Pons (tissue), 1 donor: Measurements from ENCODE around the gene MBOAT2.

ENCODE experiments used
- DNase-seq: peaks from one replicate; pipeline ENCODE4 v3.0.0-alpha.2; 2016; ENCODE audit warnings: low spot score

Gene MBOAT2

DNA sequence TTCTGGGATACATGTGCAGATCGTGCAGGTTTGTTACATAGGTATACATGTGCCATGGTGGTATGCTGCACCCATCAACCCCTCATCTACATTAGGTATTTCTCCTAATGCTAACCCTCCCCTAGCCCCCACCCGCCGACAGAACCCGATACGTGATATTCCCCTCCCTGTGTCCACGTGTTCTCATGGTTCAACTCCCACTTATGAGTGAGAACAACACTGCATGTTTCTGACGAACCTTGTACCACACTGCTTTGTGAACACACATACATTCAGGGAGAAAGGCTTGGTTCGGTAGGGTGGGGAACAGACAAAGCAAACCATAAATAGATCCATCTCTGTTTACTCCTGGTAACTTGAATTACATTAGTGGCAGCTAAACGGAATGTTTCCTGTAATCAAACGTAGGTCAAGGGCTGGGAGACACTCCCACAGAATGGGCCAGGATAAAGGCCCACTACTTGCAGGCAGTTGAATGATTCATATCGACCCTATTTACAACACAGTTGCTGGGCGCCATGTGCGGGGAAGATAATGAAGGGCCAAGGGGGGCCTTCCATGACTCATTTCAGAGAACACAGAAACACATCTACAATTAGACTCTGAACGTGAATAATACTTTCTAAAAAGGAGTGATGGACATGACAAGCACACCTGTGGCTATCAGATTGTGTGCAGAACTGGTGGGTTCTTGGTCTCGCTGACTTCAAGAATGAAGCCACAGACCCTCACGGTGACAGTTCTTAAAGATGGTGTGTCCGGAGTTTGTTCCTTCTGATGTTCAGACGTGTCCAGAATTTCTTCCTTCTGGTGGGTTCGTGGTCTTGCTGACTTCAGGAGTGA, 109.3 kb downstream of the MBOAT2 start:
- DNase-seq: no peak

DNA sequence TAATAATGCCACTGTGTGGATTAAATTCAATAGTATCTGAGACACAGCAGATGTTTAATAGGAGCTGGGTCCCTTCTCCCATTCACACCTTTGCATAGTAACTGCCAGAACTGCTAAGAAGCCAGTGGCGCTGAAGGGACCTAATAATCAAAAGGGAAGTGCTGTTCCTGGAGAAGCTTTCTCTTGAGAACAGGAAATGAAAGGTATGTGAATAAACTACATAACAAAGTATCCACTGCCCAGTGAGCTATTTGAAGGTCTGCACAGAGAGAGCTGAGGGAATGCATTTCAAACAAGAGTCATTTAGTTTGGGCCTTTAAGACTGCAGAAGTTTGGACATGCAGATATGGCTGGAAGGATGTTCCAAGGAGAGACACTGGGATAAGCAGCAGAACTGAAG, 110.0 kb downstream of the MBOAT2 start:
- no peak for DNase-seq

DNA sequence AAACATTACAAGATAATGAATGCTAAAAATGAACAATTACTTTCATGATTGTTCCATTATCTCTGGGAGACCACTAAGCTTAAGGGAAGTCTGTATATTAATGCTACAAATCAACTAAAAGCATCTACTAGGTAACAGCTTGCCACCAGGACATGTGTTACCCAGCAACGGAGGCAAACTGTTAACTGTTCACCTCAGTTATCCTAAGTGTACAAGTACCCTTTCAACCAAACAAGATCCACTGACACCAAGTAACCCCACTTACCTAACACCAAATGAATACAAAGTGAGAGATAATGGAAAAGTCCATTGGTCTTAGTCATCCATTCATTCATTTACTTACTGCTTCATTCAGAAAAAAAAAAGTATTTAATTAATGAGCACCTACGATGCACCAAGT, 111.4 kb downstream of the MBOAT2 start:
- DNase-seq: no peak

DNA sequence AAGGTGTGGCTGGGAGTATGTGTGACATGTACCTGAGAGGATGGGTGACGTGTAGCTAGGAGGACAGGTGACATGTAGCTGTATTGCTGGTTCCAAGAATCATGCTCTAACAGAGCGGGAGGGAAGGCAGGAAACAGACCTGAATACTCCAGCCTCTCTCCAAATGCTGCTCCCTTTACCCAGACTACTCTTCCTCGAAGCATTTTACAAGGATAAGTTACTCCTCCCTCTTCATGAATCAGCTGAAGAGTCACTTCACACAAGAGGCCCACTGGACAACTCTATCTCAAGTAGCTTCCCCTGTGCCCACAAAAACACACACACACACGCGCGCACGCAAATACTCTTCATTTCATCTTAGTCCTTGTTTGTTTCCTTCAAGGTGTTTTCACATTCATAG, 113.5 kb downstream of the MBOAT2 start:
- DNase-seq: no peak

DNA sequence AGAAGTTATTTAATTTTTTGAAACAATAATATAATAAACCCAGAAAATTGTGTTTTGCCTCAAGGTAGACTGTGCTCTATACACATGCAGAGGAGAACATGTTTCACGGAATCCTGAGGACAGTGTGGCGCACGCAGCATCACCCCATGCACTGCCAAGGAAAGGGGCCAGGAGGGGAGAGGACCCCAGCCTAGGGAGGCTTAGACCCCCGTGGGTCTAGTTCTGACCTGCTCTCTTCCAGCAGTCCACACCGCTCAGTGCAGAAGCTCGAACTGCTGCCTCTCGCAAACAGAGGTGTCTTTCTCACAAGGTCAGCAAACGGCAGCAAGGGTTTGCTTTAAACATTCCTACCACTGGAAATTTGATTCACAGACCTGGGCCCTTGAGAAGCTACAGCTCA, 114.5 kb downstream of the MBOAT2 start:
- DNase-seq: no peak

DNA sequence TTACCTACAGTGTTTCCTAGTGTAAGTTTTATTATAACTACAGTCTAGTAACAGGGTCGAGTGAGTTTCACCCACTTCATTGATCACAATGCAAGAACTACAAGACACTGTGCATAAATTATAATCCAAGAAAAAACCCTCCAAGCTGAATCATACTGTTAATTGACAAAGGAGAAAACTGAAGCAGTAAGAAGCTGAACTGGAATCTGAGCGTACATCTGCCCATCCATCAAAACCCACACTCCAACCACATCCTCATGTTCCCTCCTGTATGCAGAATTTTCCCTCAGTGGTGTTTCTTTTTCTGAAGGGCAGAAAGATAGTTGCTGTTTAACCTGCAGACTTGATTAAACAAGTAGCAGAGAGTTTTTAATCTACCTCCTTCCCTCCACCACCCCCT, 116.6 kb downstream of the MBOAT2 start:
- no peak for DNase-seq

DNA sequence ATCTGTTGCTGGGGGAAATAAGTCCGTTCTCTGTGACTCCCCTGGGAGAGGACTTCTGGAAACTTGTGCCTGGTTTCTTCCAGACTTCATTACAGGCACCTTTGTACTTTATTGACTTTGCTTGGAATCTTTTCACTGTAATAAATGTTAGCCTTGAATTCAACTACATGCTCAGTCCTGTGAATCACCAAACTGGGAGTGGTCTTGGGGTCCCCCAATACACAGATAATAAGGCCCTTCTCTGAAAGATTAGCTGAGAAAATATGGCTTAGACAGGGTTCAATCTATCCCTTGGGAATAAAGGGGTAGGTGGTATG, 117.3 kb downstream of the MBOAT2 start:
- no peak for DNase-seq

DNA sequence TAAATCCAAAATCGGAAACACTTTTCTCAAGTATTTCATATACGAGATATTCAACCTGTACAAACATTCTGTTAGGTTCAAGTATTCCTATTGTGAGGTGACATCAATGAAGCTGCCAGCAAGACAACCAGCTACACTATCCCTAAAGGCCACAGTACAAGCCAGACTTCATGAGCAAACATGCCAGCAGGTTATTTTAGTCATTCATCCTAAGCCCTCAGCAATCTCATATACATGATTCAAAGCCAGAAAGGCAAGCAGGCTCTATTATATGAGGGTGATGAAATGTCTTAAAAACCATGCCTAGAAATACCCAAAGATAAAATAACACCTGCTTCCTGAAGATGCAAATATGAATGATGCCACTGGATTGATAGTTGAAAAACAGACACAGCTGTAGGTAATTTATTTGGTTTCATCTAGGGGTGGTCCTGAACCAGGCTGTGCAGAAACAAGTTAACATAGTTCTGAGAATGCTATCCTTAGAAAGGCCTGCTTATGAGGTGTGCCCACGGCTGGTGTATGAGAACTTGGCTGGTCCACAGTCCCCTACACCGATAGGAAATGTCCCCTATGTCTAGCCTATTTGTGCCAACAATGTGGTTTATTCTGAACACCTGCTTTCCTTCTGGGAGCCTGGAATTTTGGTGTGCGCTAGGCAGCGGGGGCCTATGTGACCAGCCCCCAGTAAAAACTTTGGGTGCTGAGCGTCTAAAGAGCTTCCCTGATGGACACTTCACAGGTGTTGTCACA, 117.9 kb downstream of the MBOAT2 start:
- no peak for DNase-seq

DNA sequence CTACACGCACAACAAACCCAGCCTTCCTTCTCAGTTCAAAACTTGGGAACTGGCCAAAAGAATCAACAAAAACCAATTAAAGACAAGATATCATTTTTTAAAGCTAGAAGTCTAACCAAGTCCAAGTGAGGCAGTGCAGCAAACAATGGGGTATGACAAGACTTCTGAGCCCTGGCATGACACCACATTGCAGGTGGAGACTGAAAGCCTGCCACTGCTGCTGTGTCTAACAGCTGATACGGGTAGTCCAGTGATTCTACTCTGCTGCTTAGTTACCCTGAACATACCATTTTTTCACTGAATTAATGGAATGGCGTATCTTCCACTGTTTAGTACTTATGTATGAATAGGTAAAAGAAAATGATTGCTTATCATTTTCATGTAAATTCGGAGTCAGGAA, 118.7 kb downstream of the MBOAT2 start:
- DNase-seq: no peak

DNA sequence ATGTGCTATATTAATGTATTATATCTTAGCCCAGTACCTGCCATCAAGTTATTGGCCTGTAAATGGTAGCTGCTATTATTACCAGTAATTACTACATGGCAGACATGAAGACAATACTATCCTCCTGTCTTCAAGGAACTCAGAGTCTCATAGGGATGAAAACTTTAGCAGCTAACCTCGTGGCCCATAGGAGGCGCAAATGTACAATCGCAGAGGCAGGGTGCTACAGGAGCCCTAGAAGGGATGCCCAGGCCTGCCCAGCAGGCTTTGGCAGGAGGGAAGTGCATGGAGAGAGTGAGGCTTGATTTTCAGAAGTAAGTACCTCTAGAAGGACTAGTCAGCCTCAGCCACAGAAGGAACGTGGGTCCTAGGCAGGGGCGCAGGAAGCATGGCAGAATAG, 121.4 kb downstream of the MBOAT2 start:
- peak; percentile 25 for DNase-seq

DNA sequence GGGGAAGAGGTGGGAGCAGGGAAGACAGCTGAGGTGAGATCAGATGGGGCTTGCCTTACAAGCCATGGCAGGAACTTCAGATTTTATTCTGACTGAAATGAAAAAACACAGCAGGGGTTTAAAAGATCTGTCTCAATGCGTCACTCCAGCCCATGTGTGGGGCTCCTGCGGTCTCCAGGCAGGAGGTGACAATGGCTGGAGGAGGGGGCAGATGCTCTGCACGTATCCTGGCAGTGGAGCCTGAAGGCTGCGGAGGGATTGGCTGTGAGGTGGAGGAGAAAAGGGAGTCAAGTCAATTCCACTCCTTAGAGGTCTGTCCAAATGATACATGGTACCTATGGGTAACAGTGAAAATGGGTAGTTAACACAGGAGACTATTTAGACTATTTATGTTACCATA, 125.6 kb downstream of the MBOAT2 start:
- no peak for DNase-seq

DNA sequence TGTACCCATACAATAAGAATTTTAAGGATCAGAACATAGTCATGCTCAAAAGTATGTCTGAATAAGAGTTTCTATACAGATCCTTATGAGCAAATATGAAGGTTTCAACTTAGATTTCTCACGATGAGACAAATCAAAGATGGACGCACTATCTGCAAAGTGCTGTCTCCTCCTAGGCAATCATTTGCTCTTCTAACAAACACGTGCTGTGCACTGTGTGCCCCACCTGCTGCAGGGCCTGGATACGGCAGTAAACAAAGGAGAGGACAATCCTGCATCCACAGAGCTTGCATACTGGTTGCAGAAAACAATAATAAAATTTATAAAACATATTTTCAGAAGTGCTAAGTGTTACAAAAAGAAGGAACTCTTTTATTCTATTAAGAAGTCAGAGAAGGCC, 126.2 kb downstream of the MBOAT2 start:
- no peak for DNase-seq

DNA sequence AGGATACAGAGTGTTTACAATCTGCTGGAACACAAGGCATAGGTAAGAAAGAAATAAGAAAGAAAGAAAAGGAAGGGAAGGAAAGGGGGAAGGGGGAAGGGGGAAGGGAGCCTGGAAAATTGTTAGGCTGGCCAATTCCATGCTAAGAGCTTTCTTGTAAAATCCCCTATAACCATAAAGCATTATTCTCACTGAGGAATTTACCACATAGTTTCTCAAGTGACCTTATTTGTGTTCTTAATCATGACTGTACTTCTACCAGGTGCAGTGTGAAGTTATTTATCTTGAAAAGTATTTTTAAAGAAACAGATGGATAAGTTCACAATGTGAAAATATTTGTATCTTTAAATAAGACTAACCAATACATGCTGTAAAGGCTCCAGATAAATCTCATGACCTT, 126.9 kb downstream of the MBOAT2 start:
- DNase-seq: no peak

DNA sequence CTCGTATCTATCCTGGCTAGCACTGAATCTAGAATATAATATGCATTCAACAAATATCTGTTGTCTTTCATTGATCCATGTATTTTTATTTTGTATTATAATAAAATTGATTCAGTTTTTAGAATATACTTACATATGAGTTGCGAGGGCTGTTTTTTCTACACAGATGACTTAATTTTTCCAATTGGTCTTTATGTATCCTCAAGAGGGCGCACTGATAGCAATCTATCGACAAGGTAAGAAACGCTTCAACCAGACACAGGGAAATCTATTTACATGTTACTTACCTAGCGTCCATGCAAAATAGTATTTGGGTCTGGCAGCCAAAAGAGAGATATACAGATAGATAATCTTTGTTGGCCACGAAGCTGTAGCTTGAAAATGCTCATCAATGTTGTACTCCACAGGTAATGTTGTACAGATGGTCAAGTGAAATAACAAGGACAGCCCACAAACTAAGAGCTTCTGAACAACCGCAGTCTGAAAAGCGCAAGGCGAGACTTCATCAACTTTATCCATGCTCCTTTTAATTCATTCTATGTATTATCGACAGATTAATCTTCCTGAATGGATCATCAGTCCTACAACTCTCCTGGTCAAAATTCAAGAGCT, 130.6 kb downstream of the MBOAT2 start:
- peak; percentile 79 for DNase-seq

DNA sequence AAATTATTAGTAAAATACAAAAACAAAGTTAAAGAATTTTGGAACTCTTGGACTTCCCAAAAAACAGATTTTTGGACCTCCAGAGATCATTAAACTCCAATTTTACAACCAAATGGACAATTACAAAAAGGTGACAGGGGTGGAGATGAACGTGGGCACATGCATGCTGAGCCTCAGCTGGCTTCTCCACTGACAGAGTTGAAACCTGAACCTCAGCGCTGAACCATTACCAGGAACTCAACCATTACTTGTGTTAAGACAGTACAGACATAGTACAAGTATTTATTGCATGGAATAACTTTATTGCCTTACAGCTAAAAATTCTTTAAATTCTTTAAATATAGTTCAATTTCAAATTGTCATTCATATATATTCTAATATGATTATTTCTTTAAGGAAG, 133.0 kb downstream of the MBOAT2 start:
- DNase-seq: no peak

DNA sequence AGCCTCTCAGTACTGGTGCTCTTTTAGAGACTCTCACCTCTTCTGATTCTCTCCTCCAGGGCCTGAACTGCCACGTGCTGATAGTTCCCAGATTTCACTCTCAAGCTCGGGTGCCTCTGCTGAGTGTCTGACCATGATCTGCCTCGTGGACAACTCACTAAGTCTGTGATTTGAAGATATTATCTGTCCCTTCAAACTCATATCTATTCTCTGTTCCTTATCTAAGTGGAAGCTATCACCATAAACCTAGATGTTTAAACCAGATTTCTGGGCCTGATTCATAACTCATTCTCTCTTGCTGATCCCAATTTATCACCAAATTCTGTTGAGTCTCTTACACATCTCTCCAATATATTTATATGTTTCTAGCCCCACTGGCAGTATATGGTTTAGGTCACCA, 136.1 kb downstream of the MBOAT2 start:
- no peak for DNase-seq

DNA sequence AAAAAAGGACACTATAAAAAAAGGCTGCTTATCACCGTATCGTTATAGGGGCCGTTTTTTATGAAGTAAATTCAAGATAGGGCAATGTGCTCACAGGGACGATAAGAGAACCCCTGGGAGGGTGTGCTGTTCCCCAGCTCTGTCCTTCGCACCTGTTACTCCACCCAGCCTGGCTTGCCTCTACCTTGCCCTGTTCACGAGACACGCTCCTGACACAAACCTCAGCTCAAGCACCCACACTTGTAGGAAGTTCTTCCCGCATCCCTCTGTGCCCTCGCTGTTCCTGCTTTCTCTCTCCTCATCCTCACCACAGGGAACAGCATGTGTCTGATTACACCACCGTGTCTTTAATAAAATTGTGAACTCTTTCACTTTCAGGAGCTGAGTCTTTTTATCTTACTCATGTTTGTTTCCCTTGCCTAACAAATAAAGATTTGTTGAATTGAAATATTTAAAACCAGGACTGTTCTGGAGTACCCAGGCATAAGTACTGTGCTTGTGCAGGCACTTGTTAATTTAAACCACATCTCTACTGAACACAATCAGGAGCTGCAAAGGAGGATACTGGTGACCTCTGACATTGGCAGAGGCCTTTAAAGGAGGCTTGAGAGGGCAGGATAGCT, 140.0 kb downstream of the MBOAT2 start:
- DNase-seq: no peak

DNA sequence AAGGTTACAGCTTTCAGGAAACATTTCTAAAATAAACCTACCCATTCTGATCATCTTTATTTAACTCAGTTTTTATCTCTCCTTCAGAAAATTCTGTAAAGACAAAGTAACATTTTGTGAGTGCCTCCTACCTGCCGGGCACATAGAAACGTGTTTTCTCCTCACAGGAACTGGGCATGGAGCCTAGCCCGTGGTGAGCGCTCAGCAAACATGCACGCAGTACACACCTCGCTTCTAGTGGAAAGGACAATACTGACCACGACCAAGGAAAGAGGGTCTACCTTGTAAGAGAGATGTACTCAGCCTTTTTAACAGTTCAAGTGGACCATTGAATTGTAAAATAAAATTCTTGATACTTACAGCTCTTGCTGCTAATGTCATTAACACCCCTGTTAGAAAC, 141.3 kb downstream of the MBOAT2 start:
- DNase-seq: no peak

DNA sequence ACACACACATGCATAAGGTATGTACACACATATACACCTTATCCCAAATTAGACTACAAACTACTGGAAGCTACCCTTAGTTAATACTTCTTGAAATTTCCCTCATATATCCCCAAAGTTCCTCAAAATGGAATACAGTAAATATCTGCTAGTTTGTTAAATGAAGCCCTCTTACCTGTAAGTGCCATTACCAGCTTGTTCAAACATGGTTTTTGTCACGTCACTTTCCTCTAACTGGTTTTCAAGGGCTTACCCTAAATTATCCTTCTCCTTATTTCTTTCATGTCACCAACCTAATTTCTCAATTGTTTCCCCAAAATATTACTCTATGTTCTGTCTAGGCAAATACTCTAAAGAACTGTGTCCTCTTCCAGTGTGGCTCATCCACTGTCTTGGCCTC, 141.7 kb downstream of the MBOAT2 start:
- DNase-seq: no peak

DNA sequence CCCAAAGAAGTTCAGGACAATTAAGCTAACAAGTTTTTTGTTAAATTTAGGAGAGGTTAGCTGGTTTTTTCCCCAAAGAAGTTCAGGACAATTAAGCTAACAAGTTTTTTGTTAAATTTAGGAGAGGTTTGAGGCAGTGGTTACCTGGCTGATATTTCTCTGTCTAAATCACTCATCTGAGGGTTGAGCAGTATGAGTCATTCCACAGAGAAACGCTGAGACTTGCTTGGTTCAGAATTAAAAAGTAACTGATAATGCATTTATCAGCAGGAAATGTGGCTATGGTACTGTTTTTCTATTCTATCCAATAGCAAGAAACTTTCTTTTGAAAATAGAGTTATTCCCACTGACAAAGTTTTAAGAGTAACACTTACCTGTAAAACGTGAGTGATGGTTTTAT, 143.2 kb downstream of the MBOAT2 start:
- DNase-seq: no peak

DNA sequence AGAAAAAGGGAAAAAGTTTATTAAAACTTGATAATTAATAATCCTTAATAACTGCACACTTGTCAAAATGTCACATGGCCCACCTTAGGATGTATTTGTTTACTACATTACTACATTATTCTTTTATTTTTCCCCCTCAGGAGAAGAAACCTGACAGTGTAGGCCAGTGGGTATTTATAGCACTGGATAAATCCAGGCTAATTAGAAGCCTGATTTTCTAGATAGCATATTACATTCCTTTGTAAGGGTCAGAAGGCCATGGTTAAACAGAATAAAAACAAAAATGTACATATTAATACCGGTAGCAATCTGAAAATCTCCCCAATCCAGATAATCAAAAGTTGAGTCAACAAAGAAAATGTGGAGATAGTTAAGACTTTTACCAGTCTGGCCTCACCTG, 144.6 kb downstream of the MBOAT2 start:
- DNase-seq: no peak

DNA sequence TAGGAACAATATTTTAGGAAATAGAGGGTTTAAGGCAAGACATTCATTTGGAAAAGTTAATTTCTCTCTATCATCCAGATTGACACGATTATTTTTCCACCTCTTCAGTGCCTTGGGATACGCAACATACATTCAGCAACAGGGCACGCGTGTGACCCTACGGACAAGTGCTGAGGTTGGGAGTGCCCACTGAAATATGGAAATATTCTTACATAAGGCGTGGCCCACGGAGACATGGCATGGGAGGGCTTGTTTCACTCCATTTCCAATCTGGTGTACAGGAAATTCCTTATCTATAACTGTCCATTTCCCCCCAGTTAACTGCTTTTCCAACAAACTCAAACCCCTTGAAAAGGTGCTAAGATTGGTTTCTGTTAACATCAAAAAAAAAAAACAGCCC, 145.2 kb downstream of the MBOAT2 start:
- DNase-seq: no peak

DNA sequence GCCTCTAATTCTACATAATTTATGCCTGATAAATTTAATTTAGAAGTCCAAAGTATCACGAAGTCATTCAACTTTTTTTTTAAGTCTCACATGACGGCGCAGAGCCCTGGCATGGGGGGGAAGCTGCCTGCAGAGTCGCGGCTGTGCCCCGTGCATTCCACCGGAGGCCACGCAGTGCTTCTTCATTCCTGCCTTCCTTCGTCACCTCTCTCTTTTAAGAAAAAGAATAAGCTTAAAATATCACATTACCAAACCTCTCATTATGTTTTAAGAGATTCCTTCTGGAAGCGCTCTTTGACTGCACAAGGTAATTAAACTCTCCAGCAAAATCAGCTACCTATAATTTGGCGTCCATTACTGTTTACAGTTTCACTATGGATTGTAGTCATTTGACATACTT, 145.8 kb downstream of the MBOAT2 start:
- DNase-seq: no peak
